VCaP (cell line): ENCODE measurements around the gene DAPK3.

Experiments
- H3K27ac ChIP-seq: fragments of 450-650 bp; 2 replicates; pipeline ENCODE4 v1.5.1; 2017
- TF ChIP-seq, protein P1 (sequence below): fragments of 450-650 bp; conservative IDR thresholded peaks from 2 replicates; pipeline ENCODE4 v1.5.1; 2017; ENCODE audit warnings: mild to moderate bottlenecking, moderate library complexity

Gene DAPK3

DNA sequence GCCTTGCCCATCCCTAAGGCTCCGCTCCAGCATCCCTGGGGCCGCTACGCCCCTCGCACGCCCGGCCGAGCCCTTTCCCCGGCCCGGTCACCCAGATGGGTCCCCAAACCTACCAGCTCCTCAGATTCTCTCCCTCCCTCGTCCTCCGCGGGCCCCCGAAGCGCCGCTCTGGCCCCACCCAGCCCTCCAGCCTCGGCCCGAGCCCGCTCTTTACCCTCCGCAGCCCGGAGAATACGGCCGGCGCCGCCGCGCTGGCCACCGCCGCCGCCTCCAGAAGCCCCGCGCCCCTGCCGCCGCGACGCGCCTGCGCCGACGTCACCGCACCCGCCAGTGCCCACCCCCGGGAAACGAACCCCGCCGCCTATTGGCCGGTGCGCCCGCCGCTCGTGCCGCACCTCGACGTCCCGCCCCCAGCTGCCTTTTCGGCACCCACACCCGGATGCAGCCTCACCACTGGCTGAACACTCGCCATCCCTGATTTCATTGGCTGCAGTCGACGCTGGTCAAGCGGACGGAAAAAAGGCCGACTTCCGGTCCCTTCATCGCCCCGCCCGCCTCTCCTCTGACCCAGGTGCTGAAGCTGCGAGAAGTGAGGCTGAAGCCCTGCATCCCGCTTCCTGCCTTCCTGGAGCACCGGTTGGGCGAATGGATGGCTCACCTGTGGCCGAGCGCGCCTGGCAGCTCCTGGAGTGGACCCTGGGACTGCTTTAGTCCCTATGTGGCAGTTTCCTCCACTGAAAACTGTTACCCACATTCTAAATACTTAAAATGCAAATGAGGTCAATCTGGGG lies at the start of gene DAPK3:
Gene DAPK3, minus strand, starts transcription at position 292 of the 791 bp plus-strand sequence. CDS start 1,364 bp downstream, outside the sequence.
- TF ChIP-seq, protein P1, sequence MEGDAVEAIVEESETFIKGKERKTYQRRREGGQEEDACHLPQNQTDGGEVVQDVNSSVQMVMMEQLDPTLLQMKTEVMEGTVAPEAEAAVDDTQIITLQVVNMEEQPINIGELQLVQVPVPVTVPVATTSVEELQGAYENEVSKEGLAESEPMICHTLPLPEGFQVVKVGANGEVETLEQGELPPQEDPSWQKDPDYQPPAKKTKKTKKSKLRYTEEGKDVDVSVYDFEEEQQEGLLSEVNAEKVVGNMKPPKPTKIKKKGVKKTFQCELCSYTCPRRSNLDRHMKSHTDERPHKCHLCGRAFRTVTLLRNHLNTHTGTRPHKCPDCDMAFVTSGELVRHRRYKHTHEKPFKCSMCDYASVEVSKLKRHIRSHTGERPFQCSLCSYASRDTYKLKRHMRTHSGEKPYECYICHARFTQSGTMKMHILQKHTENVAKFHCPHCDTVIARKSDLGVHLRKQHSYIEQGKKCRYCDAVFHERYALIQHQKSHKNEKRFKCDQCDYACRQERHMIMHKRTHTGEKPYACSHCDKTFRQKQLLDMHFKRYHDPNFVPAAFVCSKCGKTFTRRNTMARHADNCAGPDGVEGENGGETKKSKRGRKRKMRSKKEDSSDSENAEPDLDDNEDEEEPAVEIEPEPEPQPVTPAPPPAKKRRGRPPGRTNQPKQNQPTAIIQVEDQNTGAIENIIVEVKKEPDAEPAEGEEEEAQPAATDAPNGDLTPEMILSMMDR, result no peak
- peak within 1 kb of the TSS; percentile 65 for H3K27ac ChIP-seq

DNA sequence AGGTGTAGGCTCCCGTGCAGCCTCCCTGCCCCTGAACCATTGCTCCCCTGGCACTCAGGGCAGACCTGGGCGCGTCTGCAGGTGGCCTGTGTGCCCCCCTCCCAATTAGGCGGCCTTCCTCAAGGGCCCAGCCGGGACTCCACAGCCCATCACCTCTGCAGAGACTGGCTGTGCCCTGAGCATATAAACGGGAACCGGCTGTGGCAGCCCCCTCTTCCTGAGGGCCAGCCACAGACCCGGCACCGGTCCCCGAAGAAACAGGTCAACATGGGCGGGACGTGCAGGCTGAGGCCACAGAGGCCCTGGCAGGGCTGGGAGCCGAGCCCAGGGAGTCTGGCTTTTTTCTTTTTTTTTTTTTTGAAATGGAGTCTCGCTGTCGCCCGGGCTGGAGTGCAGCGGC lies 48.7 kb upstream of the DAPK3 start:
- TF ChIP-seq, protein P1, result no peak
- H3K27ac ChIP-seq, result no peak overlapping the region

DNA sequence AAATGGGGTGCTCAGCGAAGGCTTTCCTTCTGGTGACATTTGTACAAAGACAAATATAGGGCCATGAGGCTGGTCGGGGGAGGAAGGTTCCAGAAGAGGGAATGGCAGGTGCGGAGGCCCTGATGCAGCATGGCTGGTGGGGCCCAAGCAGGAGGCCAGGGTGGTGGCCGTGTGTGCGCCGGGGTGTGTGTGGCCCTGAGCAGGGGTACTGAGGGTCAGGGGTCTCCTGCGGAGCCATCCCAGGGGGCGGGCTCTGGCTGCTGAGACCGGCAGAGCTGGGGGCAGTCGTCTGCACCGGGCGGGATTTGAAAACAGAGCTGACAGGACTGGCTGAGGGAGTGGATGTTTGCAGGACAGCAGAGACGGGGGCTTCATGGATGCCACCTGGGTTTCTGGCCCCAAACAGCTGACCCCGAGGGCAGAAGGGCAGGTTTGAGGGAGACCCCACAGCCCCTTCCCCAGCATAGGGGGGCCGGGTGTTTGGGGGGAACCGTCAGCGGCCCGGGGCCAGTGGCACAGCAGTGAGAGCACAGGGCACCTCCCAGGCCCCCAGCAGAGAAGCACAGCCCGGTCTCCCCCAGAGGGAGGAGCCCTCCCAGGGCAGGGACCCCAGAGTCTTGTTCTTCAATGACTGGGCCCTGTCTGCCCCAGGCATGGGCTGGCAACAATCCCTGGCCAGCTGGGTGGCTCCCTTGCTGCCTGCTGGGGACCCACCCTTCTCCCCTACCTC lies 48.0 kb upstream of the DAPK3 start:
- H3K27ac ChIP-seq, result no peak overlapping the region
- TF ChIP-seq, protein P1, result no peak

DNA sequence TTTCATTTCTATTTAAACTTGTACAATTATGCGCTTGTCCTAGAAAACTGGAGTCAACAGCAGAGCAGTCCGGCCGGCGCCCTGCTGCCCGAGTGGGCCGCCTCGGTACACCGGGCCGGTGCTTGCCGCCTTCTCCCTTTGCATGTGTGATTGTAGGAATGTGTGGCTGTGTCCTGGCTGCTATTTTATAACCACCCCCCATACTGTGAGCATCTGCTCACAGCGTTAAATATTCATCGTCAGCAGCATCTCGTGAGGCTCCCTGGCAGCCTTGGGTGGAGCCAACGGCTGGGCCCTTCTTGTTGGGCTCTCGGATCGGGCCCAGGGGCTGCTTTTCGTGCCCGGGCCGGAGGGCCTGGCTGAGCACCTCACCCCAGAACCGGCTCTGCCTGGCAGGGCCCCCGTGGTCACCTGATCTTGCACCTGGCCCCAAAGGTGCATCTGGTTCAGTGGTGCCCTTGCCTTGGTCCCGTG lies 47.3 kb upstream of the DAPK3 start:
- H3K27ac ChIP-seq, result no peak overlapping the region
- TF ChIP-seq, protein P1, result no peak

DNA sequence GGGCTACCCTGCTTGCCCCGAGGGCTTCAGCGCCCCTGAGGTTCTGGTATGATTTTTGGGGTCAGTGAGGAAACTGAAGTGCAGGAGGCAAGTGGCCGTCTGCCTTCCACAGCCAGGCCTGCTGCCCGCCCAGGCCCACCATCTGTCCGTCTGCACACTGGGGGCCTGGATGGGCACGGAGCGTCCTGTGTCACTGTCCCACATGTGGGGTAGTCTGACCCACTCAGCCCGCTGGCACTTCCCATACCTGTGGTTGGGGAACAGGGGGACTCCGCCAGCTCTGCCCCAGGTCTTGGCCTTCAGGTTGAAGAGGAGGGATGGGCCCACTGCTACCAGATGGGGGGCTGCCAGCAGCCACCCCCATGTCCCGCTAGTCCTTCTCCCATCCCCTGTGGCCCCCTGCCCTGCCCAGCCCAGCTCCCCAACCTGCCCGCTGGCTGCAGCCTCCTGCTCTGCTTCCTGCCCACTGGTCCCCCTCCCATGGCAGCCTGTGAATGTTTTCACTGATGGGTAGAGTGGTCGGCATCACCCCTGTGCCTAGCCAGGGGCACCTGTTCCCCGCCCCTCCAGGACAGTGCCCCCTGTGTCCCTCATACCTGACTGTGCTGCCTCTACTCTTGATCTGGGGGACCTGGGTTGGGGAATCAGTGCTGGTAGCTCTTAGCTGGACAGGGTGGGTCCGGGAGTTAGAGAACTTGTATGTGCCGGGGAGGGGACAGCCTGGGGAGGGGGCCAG lies 46.2 kb upstream of the DAPK3 start:
- TF ChIP-seq, protein P1, result no peak
- no peak overlapping the region for H3K27ac ChIP-seq

DNA sequence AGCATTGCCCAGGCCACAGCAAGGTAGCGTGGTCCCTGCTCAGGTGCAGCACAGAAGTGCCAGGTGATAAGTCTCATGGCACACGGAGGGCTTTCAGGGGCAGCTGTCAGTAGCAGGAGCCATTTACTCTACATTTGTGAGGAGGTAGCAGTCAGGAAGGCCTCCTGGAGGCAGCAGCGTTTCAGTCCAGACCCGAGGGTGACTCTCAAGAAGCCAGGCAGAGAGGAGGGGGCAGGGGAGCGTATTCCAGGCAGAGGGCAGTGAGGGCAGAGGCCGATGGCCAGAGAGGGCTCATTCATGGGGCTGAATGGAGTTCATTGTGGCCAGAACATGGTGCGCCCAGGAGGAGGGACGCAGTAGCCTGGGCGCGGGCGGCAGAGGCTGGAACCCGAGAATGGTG lies 45.6 kb upstream of the DAPK3 start:
- TF ChIP-seq, protein P1, result no peak
- H3K27ac ChIP-seq, result no peak overlapping the region
